LoVo (cell line): ENCODE results near the gene CXCL16.
A peak's percentile ranks its signal among the peaks of the same experiment; 100 is the strongest.

ENCODE experiments used
- DNase-seq: peaks from one replicate; pipeline ENCODE4 v3.0.0-alpha.2; 2016; ENCODE audit warnings: low spot score

CXCL16 gene

GRCh38 chr17:4739122-4740024, at the start of gene CXCL16, which contains the start of gene ZMYND15:
CXCL16 (minus strand) TSS chr17:4739928; CDS start chr17:4739339, 589 bp downstream.
ZMYND15 (plus strand) TSS chr17:4739833; CDS start chr17:4740549, 716 bp downstream.
- peak; percentile 58 for DNase-seq

GRCh38 chr17:4788807-4789700, 49.3 kb upstream of the CXCL16 start, which contains the start of gene GLTPD2:
GLTPD2 (plus strand) TSS chr17:4788964; CDS start chr17:4789012, 48 bp downstream.
- no peak for DNase-seq

GRCh38 chr17:4788159-4788806, 48.6 kb upstream of the CXCL16 start:
- DNase-seq: no peak

DNA sequence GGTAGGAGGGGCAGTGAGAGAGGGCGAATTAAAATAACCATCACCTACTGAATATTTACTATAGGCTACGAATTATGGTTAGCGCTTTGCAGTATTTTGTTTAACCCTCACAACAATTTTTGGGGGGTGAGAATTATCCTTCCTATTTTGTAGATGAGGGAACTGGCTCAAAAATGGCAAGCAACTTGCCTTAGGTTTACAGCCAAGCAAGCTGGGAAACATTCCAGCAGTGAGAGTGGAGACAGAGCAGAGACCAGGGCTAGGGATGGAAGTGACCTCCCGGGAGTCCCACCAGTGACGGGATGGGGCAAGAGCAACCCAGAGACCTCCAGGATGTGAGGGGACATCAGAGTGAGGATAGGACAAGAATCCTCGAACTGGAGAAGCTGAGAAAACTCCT, 46.8 kb upstream of the CXCL16 start:
- DNase-seq: no peak

GRCh38 chr17:4786106-4786511, 46.4 kb upstream of the CXCL16 start, which contains the start of gene VMO1:
VMO1 (minus strand) TSS chr17:4786364; CDS start chr17:4786352, 12 bp downstream.
- no peak for DNase-seq

- DNase-seq: no peak
Measured at GRCh38 chr17:4785311-4786105, 45.8 kb upstream of the CXCL16 start.

DNA sequence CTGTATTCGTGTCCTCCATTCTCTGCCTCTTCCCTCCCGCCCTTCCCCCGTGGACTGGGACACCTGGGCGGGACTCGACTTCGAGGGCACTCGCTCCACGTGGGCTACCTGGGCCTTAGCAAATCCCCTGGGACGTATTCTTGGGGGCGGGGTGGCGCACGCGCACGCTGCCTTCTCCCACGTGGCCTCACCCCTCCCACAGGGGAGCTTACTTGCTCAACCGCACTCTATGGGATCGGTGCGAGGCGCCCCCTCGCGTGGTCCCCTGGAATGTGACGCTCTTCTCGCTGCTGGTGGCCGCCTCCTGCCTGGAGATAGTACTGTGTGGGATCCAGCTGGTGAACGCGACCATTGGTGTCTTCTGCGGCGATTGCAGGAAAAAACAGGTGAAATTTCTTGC, 42.9 kb upstream of the CXCL16 start:
- DNase-seq: no peak

DNA sequence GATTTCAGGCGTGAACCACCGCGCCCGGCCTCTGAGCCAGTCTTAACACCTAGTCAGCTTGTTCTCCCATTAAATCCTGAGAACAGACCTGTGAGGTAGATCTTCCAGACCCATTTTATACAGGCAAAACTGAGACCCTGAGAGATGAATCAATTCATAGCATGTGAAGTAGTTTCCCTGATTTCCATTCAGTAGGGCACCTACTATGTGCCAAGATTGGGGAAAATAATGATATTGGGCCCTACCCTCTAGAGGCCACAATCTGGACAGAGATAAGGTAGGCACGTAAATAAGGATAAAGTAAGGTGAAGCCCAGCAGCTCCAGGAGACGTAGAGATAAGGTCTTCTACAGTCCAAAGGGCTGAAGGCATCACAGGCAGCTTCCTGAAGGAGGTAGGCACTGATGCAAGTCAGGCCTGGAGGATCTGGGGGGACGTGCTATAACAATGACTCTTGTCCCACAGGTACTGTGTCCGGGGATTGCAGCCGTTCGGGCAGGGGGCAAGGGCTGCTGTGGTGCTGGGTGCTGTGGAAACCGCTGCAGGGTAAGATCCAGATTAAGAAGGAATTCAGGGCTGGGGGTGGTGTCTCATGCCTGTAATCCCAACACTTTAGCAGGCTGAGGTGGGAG, 40.7 kb upstream of the CXCL16 start:
- no peak for DNase-seq

DNA sequence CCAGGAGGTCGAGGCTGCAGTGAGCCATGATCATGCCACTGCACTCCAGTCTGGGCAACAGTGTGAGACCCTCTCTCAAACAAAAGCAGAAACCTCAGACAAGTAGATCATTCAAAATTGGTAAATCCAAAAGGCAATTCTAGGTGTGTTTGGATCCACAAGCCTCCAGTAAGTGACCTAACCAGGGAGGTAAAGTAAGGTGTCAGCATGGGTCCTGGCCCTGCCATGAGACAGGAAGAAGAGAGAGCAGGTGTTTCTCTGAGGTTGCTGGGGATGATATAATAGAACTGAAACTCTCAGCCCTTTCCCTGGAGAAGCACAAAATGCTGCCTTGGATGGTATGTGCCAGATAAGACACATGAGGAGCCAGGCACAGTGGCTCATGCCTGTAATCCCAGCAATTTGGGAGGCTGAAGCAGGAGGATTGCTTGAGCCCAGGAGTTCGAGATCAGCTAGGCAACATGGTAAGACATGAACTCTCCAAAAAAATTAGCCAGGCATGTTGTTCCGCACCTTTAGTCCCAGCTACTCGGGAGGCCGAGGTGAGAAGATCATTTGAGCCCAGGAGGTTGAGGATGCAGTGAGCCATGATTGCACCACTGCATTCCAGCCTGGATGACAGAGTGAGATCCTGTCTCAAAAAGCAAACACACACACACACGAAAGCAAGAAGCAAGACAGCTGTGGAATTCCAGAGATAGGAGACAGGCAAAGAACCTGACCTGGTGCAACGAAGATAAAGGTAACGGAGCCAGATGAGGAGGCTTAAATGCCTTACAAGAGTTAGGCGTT, 38.4 kb upstream of the CXCL16 start:
- DNase-seq: no peak

DNA sequence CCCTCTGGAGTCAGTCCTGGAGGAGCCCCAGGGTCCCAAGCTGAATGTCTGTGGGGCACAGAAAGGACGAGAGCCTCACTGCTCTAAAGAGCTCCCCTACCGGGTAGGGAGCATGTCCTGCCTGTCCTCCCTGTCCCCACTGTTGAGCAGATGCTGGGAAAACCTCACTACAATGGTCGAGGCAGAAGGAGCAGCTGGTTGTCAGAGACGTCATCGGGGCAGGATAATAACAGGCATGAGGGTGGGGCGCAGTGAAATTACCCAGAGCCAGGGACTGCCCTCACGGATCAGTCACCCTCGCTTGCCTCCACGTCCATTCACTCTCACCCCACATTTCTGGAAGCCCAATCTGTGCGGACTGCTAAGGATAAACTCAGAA, 32.5 kb upstream of the CXCL16 start:
- DNase-seq: no peak

DNA sequence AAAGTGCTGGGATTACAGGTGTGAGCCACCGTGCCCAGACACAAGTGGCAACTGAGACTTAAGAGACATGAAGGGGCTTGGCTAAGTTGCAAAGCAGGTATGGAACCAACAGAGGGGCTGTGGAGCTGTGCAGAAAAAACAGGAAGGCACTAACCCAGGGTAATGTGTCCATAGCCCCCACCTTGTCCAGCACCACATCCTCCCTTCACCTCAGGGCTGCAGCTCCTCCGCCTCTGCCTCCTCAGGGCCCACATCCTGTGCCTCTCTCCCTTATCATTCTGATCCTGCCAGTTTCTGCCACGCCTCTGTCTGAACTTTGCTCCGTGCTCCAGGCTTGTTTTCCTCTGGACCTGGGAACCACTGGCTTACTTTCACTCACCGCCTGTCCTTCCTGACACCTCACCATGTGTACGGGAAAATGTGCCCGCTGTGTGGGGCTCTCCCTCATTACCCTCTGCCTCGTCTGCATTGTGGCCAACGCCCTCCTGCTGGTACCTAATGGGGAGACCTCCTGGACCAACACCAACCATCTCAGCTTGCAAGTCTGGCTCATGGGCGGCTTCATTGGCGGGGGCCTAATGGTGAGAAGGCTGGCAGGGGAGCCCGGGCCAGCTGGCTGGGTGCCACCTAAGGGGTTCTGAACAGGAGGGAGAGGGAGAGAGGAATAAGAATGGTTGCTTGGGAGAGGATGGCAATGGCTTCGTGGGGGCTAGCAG, 31.9 kb upstream of the CXCL16 start, which contains the start of gene TM4SF5:
Gene TM4SF5, plus strand, starts transcription at position 368 of the 716 bp plus-strand sequence. Its CDS starts 37 bp downstream, at position 405.
- DNase-seq: peak; percentile 75

DNA sequence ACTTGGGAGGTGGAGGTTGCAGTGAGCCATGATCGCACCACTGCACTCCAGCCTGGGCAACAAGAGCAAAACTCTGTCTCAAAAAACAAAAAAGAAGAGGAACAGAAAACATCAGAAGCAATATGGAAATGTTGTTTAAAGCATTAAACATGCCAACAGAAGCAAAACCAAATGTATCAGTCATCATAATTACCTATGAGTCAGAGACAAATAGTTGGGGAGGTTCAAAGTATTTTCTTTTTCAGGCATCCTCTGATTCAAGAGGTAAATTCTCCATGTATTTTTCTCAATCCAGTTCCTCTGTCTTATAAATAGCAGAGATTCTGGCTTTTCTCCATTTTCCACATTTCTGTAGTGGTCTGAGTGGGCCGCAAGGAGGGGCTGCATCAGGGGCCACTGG, 29.9 kb upstream of the CXCL16 start:
- DNase-seq: peak; percentile 26

- DNase-seq: no peak
Measured at GRCh38 chr17:4768298-4768697, 28.6 kb upstream of the CXCL16 start.

DNA sequence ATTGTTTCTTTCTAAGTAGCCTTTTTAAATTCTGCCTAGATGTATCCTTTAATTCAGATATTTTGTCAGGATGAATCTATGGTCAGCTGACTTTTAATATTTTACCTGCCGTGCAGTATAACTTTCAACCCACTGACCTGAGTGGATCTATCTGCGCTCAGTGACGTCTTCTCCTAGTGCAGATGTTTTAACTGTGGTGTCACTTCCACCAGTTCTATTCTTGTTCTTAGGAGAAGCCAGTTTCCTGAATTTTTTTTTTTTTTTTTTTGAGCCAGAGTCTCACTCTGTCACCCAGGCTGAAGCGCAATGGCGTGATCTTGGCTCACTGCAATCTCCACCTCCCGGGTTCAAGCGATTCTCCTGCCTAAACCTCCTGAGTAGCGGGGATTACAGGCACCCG, 27.0 kb upstream of the CXCL16 start:
- DNase-seq: no peak

DNA sequence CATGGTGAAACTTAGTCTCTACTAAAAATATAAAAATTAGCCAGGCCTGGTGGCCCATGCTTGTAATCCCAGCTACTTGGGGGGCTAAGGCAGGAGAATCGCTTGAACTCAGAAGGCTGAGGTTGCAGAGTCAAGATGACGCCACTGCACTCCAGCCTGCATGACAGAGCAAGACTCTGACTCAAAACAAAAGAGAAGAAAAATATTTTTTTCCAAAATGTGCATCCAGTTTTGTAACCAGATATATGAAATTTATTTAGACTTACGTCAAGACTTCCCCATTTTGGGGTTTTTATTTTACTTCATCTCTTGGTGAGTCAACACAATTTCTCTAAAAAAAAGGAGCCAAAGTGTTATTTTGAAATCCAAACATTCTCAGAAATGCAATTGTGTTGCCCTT, 26.5 kb upstream of the CXCL16 start:
- no peak for DNase-seq

DNA sequence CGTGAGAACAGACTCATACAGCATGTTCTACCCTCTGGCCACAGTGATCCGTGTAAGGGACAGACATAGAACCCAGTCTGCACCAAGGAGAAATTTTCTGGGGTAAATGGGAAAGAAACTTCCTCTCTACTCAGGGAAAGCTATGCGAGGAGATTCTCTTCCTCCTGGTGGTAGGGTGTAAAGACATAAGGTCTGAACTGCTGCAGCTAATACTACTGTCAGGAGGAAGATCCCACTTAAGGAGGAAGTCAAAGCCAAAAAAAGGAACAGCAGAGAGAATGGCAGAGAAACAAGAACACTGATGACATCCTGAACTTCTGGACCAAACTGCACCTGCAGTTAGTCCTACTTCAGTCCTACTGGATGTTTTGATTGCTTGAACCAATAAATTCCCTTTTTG, 24.9 kb upstream of the CXCL16 start:
- no peak for DNase-seq

DNA sequence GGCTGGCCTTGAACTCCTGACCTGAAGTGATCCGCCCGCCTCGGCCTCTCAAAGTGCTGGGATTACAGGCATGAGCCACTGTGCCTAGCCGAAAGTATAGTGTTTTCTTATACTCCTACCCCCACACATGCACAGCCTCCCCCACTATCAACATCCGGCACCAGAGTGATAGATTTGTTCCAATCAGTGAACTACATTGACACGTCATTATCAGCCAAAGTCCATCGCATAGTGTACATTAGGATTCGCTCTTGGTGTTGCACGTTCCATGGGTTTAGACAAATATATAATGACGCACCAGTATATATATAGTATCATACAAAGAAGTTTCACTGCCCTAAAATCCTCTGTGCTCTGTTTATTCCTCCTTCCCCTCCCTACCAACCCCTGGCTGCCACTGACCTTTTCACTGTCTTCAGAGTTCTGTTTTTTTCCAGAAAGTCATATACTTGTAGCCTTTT, 20.1 kb upstream of the CXCL16 start:
- no peak for DNase-seq

DNA sequence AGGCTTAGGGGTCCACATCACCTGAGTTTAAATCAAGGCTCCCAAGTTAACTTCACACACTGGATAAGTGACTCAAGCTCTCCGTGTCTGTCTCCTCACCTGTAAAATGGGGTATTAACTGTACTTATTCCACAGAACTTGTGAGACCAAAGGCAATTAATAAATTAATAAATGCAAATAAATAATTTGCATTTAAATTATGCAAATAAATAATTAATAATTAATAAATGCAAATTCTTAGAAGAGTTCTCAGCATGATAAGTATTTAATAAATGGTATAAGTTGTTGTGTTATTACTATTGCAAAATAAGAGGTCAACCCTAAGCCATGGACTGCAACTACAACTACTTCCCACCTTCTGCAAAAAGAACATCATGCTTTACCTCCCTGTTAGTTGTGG, 13.7 kb upstream of the CXCL16 start:
- no peak for DNase-seq

GRCh38 chr17:4751932-4752331, 12.2 kb upstream of the CXCL16 start:
- no peak for DNase-seq
